Mucosa of descending colon (tissue), 3 donors: ENCODE measurements around the gene CACNA2D3. TPM values are rescaled to one million over a fixed set of nuclear protein-coding genes. Genes with fewer than 3 reads are reported as not detected.

Experiments used
- ATAC-seq: fragments of 200-7000 bp; cut with Tn5 transposase; one replicate; pipeline ENCODE4 v1.9.1; 2020; ENCODE audit warnings: mild to moderate bottlenecking, moderate library complexity
- DNase-seq, 3 donors: peaks; one replicate each; pipeline ENCODE4 v3.0.0-alpha.2; 2020
- H3K36me3 ChIP-seq: fragments of 200-600 bp; one replicate; pipeline ENCODE4 v1.8.0; 2021; ENCODE audit warnings: low read depth, mild to moderate bottlenecking
- H3K4me1 ChIP-seq: fragments of 200-600 bp; one replicate; pipeline ENCODE4 v1.8.0; 2021; ENCODE audit warnings: low read depth, mild to moderate bottlenecking
- H3K4me3 ChIP-seq: fragments of 200-600 bp; one replicate; pipeline ENCODE4 v1.8.0; 2021; ENCODE audit warnings: mild to moderate bottlenecking
- H3K9me3 ChIP-seq: fragments of 200-600 bp; one replicate; pipeline ENCODE4 v1.8.0; 2021; ENCODE audit warnings: mild to moderate bottlenecking
- CTCF ChIP-seq: fragments of 200-600 bp; IDR thresholded peaks from one replicate; pipeline ENCODE4 v1.8.0; 2022; ENCODE audit warnings: antibody characterized with exemption, mild to moderate bottlenecking
- intact Hi-C, 2 donors: fragments of 100-400 bp; cut with DNase I in 1 of 2; cut with micrococcal nuclease in 1 of 2; formaldehyde crosslinking; loops; one replicate each; pipeline versions ENCODE4 v1.11.0 to v1.11.1; 2022; cut with DNase I, micrococcal nuclease
- total RNA-seq, 3 donors: library from RNA; stranded (reverse); fragmentation: NEBNext Ultra II Directional in 2 of 3; extraction: Animal tissue kit (Norgen Biotek cat#: 25700) in 2 of 3; gene quantifications; one replicate each; pipeline versions ENCODE4 v1.2.1 to v1.2.4, GENCODE V29; 2021 to 2023
- donor health status: DM: no; HTN: no; CAD: no; lungs with moderate emphysema.
- donor health status: DM: no; HTN: no; CAD: no.
- donor health status: DM: no; HTN: yes; CAD: no.

CACNA2D3 gene
- total RNA-seq, 3 donors from 2014 or later, result 0.34 to 3.5 (median 0.55) TPM

DNA sequence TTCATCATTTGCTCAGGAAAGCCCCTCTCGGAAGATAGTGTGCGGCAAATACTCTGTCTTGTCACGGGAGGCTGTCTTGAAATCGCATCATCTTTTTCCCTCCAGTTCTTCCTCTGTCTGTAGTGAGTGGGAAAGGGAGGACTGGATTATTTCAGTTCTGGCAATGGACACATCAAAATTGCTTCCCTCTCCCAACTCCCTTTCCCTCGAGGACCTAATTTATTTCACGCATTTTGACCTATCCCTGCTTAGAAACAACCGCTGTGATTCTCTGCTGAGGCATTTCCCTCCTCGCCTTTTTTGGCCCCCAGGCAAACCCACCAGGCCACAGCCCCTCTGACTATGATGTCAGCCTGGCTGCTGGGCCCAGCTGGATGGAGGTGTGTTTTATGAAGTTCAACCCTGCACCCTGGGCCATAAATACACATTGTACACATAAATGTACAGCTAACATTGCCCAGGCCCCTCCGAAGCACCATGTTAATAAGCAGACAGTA lies 944.2 kb downstream of the CACNA2D3 start:
- no peak for DNase-seq
- intact Hi-C loops, result no loop called here
- Histone ChIP-seq H3K4me3 (no peak overlapping the region), H3K36me3 (no peaks in the 10 kb centered on the region), H3K4me1 (no peaks in the 10 kb centered on the region), H3K9me3 (no peaks in the 10 kb centered on the region)
- no peak for TF ChIP-seq CTCF
- ATAC-seq, result no peak

DNA sequence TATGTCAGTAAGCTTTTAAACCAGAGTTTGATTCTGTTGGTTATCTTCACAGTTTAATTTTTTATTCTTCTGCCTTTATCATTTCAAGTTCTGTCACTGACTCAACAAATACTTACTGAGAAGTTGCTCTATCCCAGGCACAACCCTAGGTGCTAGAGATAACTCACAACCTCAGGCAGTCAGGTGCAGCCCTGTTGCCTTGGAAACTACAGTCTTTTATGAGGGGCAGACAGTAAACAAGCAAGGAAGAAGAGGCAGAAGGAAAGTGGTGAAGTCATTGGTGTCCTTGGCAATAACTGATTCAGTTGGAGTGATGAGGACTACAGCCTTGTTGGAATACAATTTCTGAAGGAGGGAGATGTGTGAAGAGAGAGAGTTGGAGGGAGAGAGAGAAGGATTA lies 947.6 kb downstream of the CACNA2D3 start:
- no peaks in the 10 kb centered on the region for H3K9me3 ChIP-seq
- TF ChIP-seq CTCF, result no peak
- H3K4me1 ChIP-seq, result no peaks in the 10 kb centered on the region
- H3K36me3 ChIP-seq, result no peaks in the 10 kb centered on the region
- H3K4me3 ChIP-seq, result no peak overlapping the region
- ATAC-seq, result no peak
- no peak for DNase-seq
- intact Hi-C loops, result no loop called here

GRCh38 chr3:55074796-55075195 lies 952.4 kb downstream of the CACNA2D3 start:
- DNase-seq, result no peak
- intact Hi-C loops, result no loop called here

GRCh38 chr3:55075846-55076245 lies 953.5 kb downstream of the CACNA2D3 start:
- intact Hi-C loops, result no loop called here
- no peaks in the 10 kb centered on the region for H3K36me3 ChIP-seq
- no peaks in the 10 kb centered on the region for H3K9me3 ChIP-seq
- no peak for TF ChIP-seq CTCF
- no peak for ATAC-seq
- no peak overlapping the region for H3K4me3 ChIP-seq
- no peaks in the 10 kb centered on the region for H3K4me1 ChIP-seq
- DNase-seq, result no peak

More at GRCh38 chr3:55074796-55075195, 952.4 kb downstream of the CACNA2D3 start:
- Histone ChIP-seq H3K36me3 (no peaks in the 10 kb centered on the region), H3K4me1 (no peaks in the 10 kb centered on the region), H3K4me3 (no peak overlapping the region), H3K9me3 (no peaks in the 10 kb centered on the region)
- no peak for TF ChIP-seq CTCF
- no peak for ATAC-seq

- Histone ChIP-seq H3K4me1 (no peaks in the 10 kb centered on the region), H3K4me3 (no peak overlapping the region), H3K36me3 (no peaks in the 10 kb centered on the region), H3K9me3 (no peaks in the 10 kb centered on the region)
- intact Hi-C loops, result no loop called here
- TF ChIP-seq CTCF, result no peak
- ATAC-seq (no peak), DNase-seq (no peak)
These were observed 955.4 kb downstream of the CACNA2D3 start for GRCh38 chr3:55077726-55078125.

DNA sequence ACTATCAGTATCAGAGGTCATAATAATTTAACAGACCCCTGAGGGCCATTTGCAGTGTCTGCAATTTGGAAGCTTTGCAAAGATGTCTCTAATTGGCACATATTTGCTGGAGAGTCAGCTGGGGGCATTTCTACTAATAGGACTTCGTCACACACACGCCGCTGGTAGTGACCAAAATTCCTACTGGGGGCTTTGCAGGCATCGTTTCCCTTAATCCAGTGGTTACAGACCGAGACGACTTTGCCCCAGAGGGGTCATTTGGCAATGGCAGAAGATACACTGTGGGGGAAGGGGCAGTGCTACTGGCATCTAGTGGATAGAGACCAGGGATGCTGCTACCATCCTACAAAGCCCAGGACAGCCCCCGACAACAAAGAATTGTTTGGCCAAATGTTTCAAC lies 956.5 kb downstream of the CACNA2D3 start:
- intact Hi-C loops, result no loop called here
- Histone ChIP-seq H3K36me3 (no peaks in the 10 kb centered on the region), H3K4me3 (no peak overlapping the region), H3K9me3 (no peaks in the 10 kb centered on the region), H3K4me1 (no peaks in the 10 kb centered on the region)
- ATAC-seq (no peak), DNase-seq (no peak)
- no peak for TF ChIP-seq CTCF
